ENCODE measurements around the gene MAP3K7. TPM values are rescaled to one million over a fixed set of nuclear protein-coding genes. Genes with fewer than 3 reads are reported as not detected.

The MAP3K7 gene
- total and polyA plus RNA-seq, 4 donors = 5.5 to 17.2 (median 11.5) TPM

DNA sequence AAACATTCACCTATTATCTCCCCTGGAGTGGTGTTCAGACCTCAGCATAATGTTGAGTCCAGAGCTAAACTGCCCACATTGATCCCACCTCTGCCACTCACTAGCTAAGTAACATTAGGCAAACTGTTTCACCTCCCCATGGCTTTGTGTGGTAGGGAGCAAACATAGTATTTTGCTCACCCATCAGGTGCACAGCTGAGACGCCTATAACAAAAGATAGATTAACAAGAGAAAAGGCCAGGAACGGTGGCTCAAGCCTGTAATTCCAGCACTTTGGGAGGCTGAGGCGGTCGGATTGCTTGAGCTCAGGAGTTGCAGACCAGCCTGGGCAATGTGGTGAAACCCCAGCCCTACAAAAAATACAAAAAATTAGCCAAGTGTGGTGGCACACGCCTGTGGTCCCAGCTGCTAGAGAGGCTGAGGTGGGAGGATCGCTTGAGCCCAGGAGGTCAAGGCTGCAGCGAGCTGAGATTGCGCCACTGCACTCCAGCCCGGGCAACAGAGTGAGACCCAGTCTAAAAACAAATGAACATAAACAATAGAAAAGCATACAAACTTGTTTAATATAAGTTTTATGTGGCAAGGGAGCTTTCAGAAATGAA, 91.6 kb downstream of the MAP3K7 start:
- Histone ChIP-seq H3K27ac (ENCODE audit: low read depth in 1 of 2, low read length in 2 of 2) (no peak overlapping the region), H3K9me3 (ENCODE audit: control insufficient read depth in 4 of 4, low read length in 3 of 4) (no peaks in the 10 kb centered on the region), H3K36me3 (ENCODE audit: control insufficient read depth in 4 of 4, insufficient read depth in 3 of 4, low read depth in 1 of 4, low read length in 3 of 4) (no peaks in the 10 kb centered on the region), H3K27me3 (ENCODE audit: control insufficient read depth in 4 of 4, insufficient read depth in 4 of 4, low read length in 3 of 4) (no peaks in the 10 kb centered on the region), H3K4me3 (ENCODE audit: low read depth in 1 of 3, low read length in 3 of 3) (no peak overlapping the region), H3K4me1 (ENCODE audit: control insufficient read depth in 4 of 4, insufficient read depth in 4 of 4, low read length in 3 of 4) (no peaks in the 10 kb centered on the region), H3K9ac (ENCODE audit: low read depth in 1 of 2, low read length in 2 of 2) (no peak overlapping the region)
- DNase-seq (ENCODE audit: low spot score) = no peak
- no peak for TF ChIP-seq YY1 (IDR thresholded peaks at IDR 0.05)
- no peak for TF ChIP-seq FOXA1 (IDR thresholded peaks at IDR 0.05)
- no peak for TF ChIP-seq TAF1 (conservative IDR thresholded peaks at IDR 0.05)
- TF ChIP-seq, protein P1, sequence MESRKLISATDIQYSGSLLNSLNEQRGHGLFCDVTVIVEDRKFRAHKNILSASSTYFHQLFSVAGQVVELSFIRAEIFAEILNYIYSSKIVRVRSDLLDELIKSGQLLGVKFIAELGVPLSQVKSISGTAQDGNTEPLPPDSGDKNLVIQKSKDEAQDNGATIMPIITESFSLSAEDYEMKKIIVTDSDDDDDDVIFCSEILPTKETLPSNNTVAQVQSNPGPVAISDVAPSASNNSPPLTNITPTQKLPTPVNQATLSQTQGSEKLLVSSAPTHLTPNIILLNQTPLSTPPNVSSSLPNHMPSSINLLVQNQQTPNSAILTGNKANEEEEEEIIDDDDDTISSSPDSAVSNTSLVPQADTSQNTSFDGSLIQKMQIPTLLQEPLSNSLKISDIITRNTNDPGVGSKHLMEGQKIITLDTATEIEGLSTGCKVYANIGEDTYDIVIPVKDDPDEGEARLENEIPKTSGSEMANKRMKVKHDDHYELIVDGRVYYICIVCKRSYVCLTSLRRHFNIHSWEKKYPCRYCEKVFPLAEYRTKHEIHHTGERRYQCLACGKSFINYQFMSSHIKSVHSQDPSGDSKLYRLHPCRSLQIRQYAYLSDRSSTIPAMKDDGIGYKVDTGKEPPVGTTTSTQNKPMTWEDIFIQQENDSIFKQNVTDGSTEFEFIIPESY (IDR thresholded peaks at IDR 0.05) = no peak
- TF ChIP-seq RAD21 (IDR thresholded peaks at IDR 0.05) = no peak
- no peak for TF ChIP-seq HNF4G (IDR thresholded peaks at IDR 0.05)
- TF ChIP-seq FOXA2 (IDR thresholded peaks at IDR 0.05) = no peak
- no peak for TF ChIP-seq REST (IDR thresholded peaks at IDR 0.05)
- TF ChIP-seq, protein P2, sequence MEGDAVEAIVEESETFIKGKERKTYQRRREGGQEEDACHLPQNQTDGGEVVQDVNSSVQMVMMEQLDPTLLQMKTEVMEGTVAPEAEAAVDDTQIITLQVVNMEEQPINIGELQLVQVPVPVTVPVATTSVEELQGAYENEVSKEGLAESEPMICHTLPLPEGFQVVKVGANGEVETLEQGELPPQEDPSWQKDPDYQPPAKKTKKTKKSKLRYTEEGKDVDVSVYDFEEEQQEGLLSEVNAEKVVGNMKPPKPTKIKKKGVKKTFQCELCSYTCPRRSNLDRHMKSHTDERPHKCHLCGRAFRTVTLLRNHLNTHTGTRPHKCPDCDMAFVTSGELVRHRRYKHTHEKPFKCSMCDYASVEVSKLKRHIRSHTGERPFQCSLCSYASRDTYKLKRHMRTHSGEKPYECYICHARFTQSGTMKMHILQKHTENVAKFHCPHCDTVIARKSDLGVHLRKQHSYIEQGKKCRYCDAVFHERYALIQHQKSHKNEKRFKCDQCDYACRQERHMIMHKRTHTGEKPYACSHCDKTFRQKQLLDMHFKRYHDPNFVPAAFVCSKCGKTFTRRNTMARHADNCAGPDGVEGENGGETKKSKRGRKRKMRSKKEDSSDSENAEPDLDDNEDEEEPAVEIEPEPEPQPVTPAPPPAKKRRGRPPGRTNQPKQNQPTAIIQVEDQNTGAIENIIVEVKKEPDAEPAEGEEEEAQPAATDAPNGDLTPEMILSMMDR (IDR thresholded peaks at IDR 0.05; ENCODE audit: low read depth, low read length, missing input control) = no peak
- TF ChIP-seq RXRA (IDR thresholded peaks at IDR 0.05) = no peak
- TF ChIP-seq SP1 (IDR thresholded peaks at IDR 0.05) = no peak
- TF ChIP-seq, protein P3, sequence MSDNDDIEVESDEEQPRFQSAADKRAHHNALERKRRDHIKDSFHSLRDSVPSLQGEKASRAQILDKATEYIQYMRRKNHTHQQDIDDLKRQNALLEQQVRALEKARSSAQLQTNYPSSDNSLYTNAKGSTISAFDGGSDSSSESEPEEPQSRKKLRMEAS (IDR thresholded peaks at IDR 0.05) = no peak
- TF ChIP-seq NR2F2 (IDR thresholded peaks at IDR 0.05) = no peak
- 83% methylated on average over 9 of the region's 9 CpGs for WGBS

- Histone ChIP-seq H3K27ac (ENCODE audit: low read depth in 1 of 2, low read length in 2 of 2) (no peak overlapping the region), H3K4me1 (ENCODE audit: control insufficient read depth in 4 of 4, insufficient read depth in 4 of 4, low read length in 3 of 4) (no peaks in the 10 kb centered on the region), H3K27me3 (ENCODE audit: control insufficient read depth in 4 of 4, insufficient read depth in 4 of 4, low read length in 3 of 4) (no peaks in the 10 kb centered on the region), H3K9ac (ENCODE audit: low read depth in 1 of 2, low read length in 2 of 2) (no peak overlapping the region), H3K36me3 (ENCODE audit: control insufficient read depth in 4 of 4, insufficient read depth in 3 of 4, low read depth in 1 of 4, low read length in 3 of 4) (no peaks in the 10 kb centered on the region), H3K9me3 (ENCODE audit: control insufficient read depth in 4 of 4, low read length in 3 of 4) (no peaks in the 10 kb centered on the region), H3K4me3 (ENCODE audit: low read depth in 1 of 3, low read length in 3 of 3) (no peak overlapping the region)
- 77% methylated on average over 7 of the region's 7 CpGs for WGBS
- no peak for DNase-seq (ENCODE audit: low spot score)
- TF ChIP-seq RAD21 (IDR thresholded peaks at IDR 0.05) (no peak), JUND (IDR thresholded peaks at IDR 0.05) (no peak), HNF4G (IDR thresholded peaks at IDR 0.05) (no peak), EGR1 (IDR thresholded peaks at IDR 0.05; ENCODE audit: low read depth in 2 of 2) (no peak), RXRA (IDR thresholded peaks at IDR 0.05) (no peak), YY1 (IDR thresholded peaks at IDR 0.05) (no peak), REST (IDR thresholded peaks at IDR 0.05) (no peak), ATF3 (IDR thresholded peaks at IDR 0.05) (no peak), TAF1 (conservative IDR thresholded peaks at IDR 0.05) (no peak), NR2F2 (IDR thresholded peaks at IDR 0.05) (no peak)
- TF ChIP-seq, protein P3 (IDR thresholded peaks at IDR 0.05) = no peak
Measured at GRCh38 chr6:90494067-90494780, 92.6 kb downstream of the MAP3K7 start.

Data from liver (tissue), 9 donors.